Non-pigmented ciliary epithelial cell (primary cell): ENCODE results near the gene XXYLT1.

Experiments used
- DNase-seq: peaks from one replicate; pipeline ENCODE4 v3.0.0-alpha.2; 2010; ENCODE audit warnings: low read depth

The XXYLT1 gene

GRCh38 chr3:195077611-195078540 lies 193.1 kb downstream of the XXYLT1 start:
- DNase-seq, result no peak

GRCh38 chr3:195076981-195077610 lies 193.9 kb downstream of the XXYLT1 start:
- no peak for DNase-seq

- DNase-seq, result no peak
Observed at GRCh38 chr3:195075941-195076875, 194.8 kb downstream of the XXYLT1 start.

GRCh38 chr3:195075199-195075940 lies 195.6 kb downstream of the XXYLT1 start:
- no peak for DNase-seq

- DNase-seq, result no peak
Observed at GRCh38 chr3:195073866-195074860, 196.8 kb downstream of the XXYLT1 start.

GRCh38 chr3:195072916-195073564 lies 197.9 kb downstream of the XXYLT1 start:
- DNase-seq, result no peak

GRCh38 chr3:195071916-195072820 lies 198.8 kb downstream of the XXYLT1 start:
- DNase-seq, result no peak

- DNase-seq, result no peak
Observed at GRCh38 chr3:195071011-195071728, 199.8 kb downstream of the XXYLT1 start.

GRCh38 chr3:195070336-195070735 lies 200.6 kb downstream of the XXYLT1 start:
- no peak for DNase-seq

- no peak for DNase-seq
Observed at GRCh38 chr3:195069501-195070251, 201.3 kb downstream of the XXYLT1 start.

- DNase-seq, result no peak
Observed at GRCh38 chr3:195068084-195069080, 202.6 kb downstream of the XXYLT1 start.

GRCh38 chr3:195066441-195066841 lies 204.5 kb downstream of the XXYLT1 start:
- DNase-seq, result no peak

GRCh38 chr3:195065864-195066185 lies 205.1 kb downstream of the XXYLT1 start:
- no peak for DNase-seq

GRCh38 chr3:195065142-195065863 lies 205.7 kb downstream of the XXYLT1 start:
- DNase-seq, result no peak

- no peak for DNase-seq
Observed at GRCh38 chr3:195064300-195064931, 206.5 kb downstream of the XXYLT1 start.
